Urinary bladder (tissue), 4 donors: ENCODE measurements around the gene RBM33. TPM values are rescaled to one million over a fixed set of nuclear protein-coding genes. Genes with fewer than 3 reads are reported as not detected.

Source experiments
- DNase-seq: peaks from one replicate; pipeline ENCODE4 v3.0.0-alpha.2; 2015; ENCODE audit errors: extremely low spot score
- H3K27ac ChIP-seq: one replicate; pipeline ENCODE4 v1.5.1; 2013; ENCODE audit warnings: low read depth, mild to moderate bottlenecking, moderate library complexity
- H3K36me3 ChIP-seq: one replicate; pipeline ENCODE4 v1.6.1; 2013; ENCODE audit warnings: mild to moderate bottlenecking, moderate library complexity; ENCODE audit not compliant: insufficient read depth
- H3K4me1 ChIP-seq: one replicate; pipeline ENCODE4 v1.6.1; 2013; ENCODE audit warnings: mild to moderate bottlenecking, moderate library complexity; ENCODE audit not compliant: insufficient read depth
- H3K4me3 ChIP-seq: one replicate; pipeline ENCODE4 v1.5.1; 2013; ENCODE audit warnings: low read depth, low read length
- WGBS: extraction: QIAGEN DNeasy Blood & Tissue Kit; methylation state at CpG from one replicate; pipeline ENCODE4 v1.1.7; 2013; 5-methylcytosine and 5-hydroxymethylcytosine counted together
- polyA plus RNA-seq: library from polyadenylated mRNA; stranded (reverse); fragments of 200-250 nt; gene quantifications from one replicate; pipeline ENCODE4 v1.2.3, GENCODE V29; 2013
- total RNA-seq: library from RNA; depleted of rRNA; stranded (reverse); fragments of >200 nt; gene quantifications from one replicate; pipeline ENCODE4 v1.2.3, GENCODE V29; 2014
- donor health status: healthy with polysubstance abuse.
- donor health status: healthy.

RBM33 gene
- total and polyA plus RNA-seq, 2 donors = 15.6 to 49.2 TPM

DNA sequence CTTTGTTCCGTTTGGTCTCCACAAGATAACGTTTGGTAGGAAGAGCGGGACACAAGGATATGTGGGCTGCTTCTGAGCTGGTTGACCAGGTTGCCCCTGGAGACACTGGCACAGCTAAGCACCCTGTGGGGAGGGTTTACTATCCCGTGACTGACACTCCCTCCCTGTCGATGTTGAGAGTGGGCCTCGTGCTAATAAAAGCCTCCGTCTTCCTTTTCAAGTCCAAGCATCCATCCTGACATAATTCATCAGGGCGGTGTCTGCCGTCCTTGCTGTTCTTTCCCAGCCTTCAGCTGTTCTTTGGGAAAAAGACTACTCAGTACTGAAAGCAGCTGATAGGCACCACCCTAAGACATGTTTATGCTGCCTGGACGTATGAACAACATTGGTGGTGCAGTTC is 118.2 kb downstream of the RBM33 start:
- DNase-seq = no peak
- Histone ChIP-seq H3K27ac (no peak overlapping the region), H3K4me3 (no peak overlapping the region), H3K4me1 (no peaks in the 10 kb centered on the region), H3K36me3 (no peaks in the 10 kb centered on the region)
- WGBS = 63% methylated on average over 10 of the region's 10 CpGs

- DNase-seq = no peak
- Histone ChIP-seq H3K36me3 (no peaks in the 10 kb centered on the region), H3K4me3 (no peak overlapping the region), H3K4me1 (no peaks in the 10 kb centered on the region), H3K27ac (no peak overlapping the region)
- 95% methylated on average over 10 of the region's 10 CpGs for WGBS
Measured at GRCh38 chr7:155763122-155763521, 118.7 kb downstream of the RBM33 start.

DNA sequence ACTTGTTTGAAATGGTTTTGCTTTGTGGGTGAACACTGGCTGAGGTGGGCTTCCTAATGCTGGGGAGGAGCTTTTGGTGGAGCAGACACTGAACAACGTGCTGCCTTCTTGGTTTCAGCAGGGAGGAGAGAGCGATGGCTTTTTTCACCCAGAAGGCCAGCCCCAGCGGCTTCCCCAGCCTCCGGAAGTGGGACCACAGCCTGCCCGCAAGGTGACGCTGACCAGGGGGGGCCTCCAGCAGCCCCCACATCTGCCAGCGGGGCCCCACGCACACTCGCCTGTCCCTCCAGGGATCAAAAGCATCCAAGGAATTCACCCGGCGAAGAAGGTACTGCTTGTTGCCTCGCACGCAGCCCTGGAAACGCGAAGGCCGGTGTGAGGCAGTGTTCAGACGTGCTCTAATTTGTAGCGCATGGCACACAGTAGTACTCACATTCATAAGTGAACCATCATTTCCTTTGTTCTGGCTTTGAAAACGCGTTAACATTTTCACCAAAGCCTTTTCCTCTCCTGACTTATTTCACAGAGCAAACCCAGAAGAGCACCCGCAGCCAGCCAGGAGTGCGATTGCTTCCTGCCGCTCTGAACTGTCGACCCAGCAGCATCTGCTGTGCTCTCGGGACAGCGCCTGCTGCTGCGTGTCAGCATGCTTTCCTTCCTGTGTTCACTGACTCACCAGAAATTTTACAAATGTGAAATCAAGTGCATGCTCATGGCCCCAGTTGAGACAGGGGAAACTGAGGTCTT is 119.4 kb downstream of the RBM33 start:
- WGBS = 66% methylated on average over 27 of the region's 27 CpGs
- no peak overlapping the region for H3K4me3 ChIP-seq
- DNase-seq = no peak
- no peak overlapping the region for H3K27ac ChIP-seq
- no peaks in the 10 kb centered on the region for H3K36me3 ChIP-seq
- no peaks in the 10 kb centered on the region for H3K4me1 ChIP-seq

- no peak overlapping the region for H3K4me3 ChIP-seq
- H3K36me3 ChIP-seq = peaks cover 2% of the 10 kb centered on the region
- H3K27ac ChIP-seq = no peak overlapping the region
- WGBS = 81% methylated on average over 7 of the region's 7 CpGs
- no peaks in the 10 kb centered on the region for H3K4me1 ChIP-seq
- no peak for DNase-seq
Measured at GRCh38 chr7:155764438-155764793, 120.0 kb downstream of the RBM33 start.

DNA sequence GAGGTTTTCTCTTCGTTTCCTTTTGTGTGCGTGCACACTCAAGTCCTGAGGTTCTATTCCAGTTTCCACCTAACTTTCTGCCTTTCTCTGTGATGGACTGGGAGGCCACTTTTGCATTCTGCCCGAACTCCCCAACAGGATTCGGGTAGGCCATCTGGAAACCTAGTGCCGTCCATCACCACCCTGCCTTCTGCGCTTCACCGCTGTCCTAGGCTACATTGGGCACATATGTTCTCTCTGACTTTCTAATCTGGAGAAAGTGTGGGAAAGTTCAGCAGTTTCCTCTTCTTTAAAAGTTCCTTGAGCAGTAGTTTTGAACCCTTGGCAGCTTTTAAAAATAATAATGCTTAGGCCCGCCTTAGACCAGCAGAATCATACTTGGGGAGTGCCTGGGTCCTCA is 121.0 kb downstream of the RBM33 start:
- peaks cover 2% of the 10 kb centered on the region for H3K36me3 ChIP-seq
- 93% methylated on average over 8 of the region's 8 CpGs for WGBS
- DNase-seq = no peak
- H3K27ac ChIP-seq = no peak overlapping the region
- H3K4me3 ChIP-seq = no peak overlapping the region
- no peaks in the 10 kb centered on the region for H3K4me1 ChIP-seq

GRCh38 chr7:155766386-155766785 is 121.9 kb downstream of the RBM33 start:
- no peak overlapping the region for H3K27ac ChIP-seq
- WGBS = 91% methylated on average over 12 of the region's 12 CpGs
- H3K36me3 ChIP-seq = peaks cover 2% of the 10 kb centered on the region
- no peaks in the 10 kb centered on the region for H3K4me1 ChIP-seq
- no peak overlapping the region for H3K4me3 ChIP-seq
- DNase-seq = no peak

DNA sequence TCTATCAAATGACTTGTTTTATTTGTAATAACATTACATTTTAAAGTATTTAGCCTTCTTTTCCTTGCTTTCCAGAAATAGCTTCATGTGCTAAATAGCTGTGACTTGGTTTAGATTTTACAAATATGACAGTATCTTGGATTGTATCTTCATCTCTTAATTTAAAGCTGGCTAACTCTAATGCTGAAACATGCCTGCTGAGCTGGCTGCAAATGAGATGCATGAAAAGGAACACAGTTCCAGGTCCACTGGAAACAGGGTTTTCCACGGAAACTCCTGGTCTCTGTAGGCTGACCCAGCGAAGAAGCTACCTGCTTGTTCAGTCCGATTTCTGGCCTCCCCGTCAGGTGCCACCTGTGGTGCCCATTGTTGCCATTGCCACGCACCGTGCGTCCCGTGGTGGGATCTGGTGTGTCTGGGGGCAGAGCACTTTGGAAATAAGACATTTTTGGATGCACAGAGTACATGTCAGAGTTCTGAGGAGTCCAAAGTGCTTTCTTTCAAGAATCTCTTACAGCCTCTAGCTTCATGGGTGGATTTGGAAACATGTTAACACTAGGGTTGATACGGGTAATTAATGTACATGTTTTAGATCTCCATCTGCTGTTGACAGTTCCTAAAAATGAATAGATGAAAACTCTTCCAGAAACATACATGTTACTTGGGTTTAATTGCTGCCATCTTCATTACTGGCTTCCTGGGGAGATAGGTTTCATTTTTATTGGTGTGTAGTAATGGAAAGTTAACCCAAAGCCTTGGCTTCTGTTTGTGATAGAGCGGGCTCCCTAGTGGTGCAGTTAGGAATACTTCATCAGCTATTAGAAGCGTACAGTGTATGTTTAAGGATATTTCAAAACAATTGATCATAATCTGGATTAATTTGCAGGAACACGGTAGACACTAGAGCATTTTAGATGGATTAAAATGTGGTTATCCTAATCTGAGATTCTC is 122.8 kb downstream of the RBM33 start:
- no peak overlapping the region for H3K27ac ChIP-seq
- WGBS = 88% methylated on average over 12 of the region's 12 CpGs
- peaks cover 5% of the 10 kb centered on the region for H3K36me3 ChIP-seq
- H3K4me3 ChIP-seq = no peak overlapping the region
- DNase-seq = no peak
- H3K4me1 ChIP-seq = no peaks in the 10 kb centered on the region

GRCh38 chr7:155769701-155770100 is 125.2 kb downstream of the RBM33 start:
- Histone ChIP-seq H3K27ac (no peak overlapping the region), H3K36me3 (peaks cover 5% of the 10 kb centered on the region), H3K4me3 (no peak overlapping the region), H3K4me1 (no peaks in the 10 kb centered on the region)
- DNase-seq = no peak
- 78% methylated on average over 6 of the region's 6 CpGs for WGBS

DNA sequence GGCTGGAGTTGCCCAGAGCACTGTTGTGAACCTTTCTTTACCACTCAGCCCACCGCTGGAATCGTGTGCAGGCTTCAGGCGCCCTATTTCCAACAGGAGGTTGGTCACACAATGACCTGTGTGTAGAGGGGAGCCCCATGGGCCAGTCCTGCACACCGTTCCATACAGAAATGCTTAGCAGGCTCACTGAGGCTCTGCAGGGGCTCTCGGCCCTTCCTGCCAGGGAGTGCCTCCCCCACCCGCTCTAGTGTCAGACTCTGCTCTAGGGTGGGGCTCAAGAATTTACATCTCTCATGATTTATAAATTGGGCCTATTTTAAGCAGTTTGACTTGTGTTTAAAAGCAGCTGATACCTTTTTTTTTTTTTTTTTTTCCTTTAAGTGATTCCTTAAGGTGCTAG is 125.8 kb downstream of the RBM33 start:
- Histone ChIP-seq H3K27ac (no peak overlapping the region), H3K36me3 (peaks cover 5% of the 10 kb centered on the region), H3K4me1 (no peaks in the 10 kb centered on the region), H3K4me3 (no peak overlapping the region)
- WGBS = 85% methylated on average over 6 of the region's 6 CpGs
- no peak for DNase-seq

DNA sequence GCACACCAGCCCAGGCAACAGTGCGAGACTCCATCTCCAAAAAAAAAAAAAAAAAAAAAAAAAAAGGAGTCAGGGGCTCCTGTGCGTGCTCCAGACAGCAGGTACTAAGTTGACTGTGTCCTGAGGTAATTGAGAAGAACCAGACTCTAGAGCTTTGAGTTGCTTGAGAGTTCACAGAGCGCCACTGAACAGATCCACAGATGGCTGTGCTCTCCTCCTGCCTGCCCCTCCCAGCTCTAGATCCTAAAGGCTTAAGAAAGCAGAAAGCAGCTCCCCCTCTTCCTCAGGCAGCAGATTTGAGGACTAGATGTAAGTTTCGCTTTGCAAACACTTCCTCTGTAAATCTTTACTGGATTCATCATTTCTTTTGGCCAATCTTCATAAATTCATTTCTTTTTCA is 129.1 kb downstream of the RBM33 start:
- 91% methylated on average over 4 of the region's 4 CpGs for WGBS
- Histone ChIP-seq H3K4me1 (no peaks in the 10 kb centered on the region), H3K4me3 (no peak overlapping the region), H3K27ac (no peak overlapping the region), H3K36me3 (peaks cover 5% of the 10 kb centered on the region)
- no peak for DNase-seq

- no peaks in the 10 kb centered on the region for H3K4me1 ChIP-seq
- H3K27ac ChIP-seq = no peak overlapping the region
- WGBS = 94% methylated on average over 14 of the region's 14 CpGs
- no peak for DNase-seq
- H3K4me3 ChIP-seq = no peak overlapping the region
- H3K36me3 ChIP-seq = peaks cover 2% of the 10 kb centered on the region
Measured at GRCh38 chr7:155774947-155775346, 130.5 kb downstream of the RBM33 start.

- WGBS = 93% methylated on average over 7 of the region's 7 CpGs
- peaks cover 2% of the 10 kb centered on the region for H3K36me3 ChIP-seq
Measured at GRCh38 chr7:155775691-155776090, 131.2 kb downstream of the RBM33 start.

DNA sequence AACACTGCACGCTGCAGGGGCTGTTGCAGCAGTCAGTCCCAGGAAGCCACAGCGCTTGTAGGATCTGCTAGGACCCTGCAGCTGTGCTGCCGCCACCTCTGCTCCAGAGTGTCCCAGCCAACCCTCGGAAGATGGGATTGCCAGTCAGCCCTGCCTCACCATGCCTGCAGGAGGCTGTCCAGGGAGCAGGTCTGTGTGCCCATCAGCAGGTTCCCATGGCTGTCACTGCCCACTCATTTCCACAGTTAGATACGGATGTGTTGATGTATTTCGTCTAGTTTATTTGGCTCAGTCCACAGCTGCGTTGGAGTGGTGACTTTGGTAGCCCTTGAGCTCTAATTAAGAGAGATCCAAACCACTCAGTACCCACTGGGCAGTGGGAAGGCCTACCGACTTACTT is 132.1 kb downstream of the RBM33 start:
- Histone ChIP-seq H3K4me3 (no peak overlapping the region), H3K27ac (no peak overlapping the region), H3K4me1 (no peaks in the 10 kb centered on the region), H3K36me3 (peaks cover 5% of the 10 kb centered on the region)
- 93% methylated on average over 8 of the region's 8 CpGs for WGBS
- DNase-seq = no peak

More at GRCh38 chr7:155775691-155776090, 131.2 kb downstream of the RBM33 start:
- Histone ChIP-seq H3K4me1 (no peaks in the 10 kb centered on the region), H3K4me3 (no peak overlapping the region), H3K27ac (no peak overlapping the region)
- DNase-seq = no peak

DNA sequence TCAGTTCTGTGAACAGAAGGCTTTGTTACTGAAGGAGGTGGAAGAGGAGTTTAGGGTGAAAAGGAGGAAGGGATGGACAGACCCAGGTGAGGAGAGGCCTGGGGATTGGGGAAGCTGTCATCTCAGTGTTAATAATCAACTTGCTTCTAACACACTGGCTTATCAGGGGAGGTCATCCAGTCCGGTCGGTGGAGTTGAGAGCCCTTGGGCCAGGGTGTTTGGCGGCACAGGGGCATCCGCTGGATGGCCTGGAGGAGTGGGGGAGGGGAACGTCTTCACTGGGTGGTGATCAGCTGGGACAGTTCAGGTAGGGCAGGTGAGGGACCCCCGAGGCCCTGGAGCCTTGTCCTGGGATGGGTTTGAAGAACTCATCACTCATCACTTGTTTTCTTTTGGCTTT is 133.9 kb downstream of the RBM33 start:
- no peak overlapping the region for H3K4me3 ChIP-seq
- DNase-seq = no peak
- H3K27ac ChIP-seq = no peak overlapping the region
- H3K36me3 ChIP-seq = peaks cover 2% of the 10 kb centered on the region
- 87% methylated on average over 6 of the region's 6 CpGs for WGBS
- H3K4me1 ChIP-seq = no peaks in the 10 kb centered on the region
